Stimulated activated CD4-positive, alpha-beta T cell treated with anti-CD3 and anti-CD28 coated beads, TNF-alpha, amount 100 ng/mL, for 1 hour (primary cell): Measurements from ENCODE around the gene WNT3A.

Experiments used
- DNase-seq, 3 donors: peaks; one replicate each; pipeline ENCODE4 v3.0.0-alpha.2; 2020; ENCODE audit warnings: low read depth in 3 of 3, low spot score in 1 of 3

WNT3A gene

DNA sequence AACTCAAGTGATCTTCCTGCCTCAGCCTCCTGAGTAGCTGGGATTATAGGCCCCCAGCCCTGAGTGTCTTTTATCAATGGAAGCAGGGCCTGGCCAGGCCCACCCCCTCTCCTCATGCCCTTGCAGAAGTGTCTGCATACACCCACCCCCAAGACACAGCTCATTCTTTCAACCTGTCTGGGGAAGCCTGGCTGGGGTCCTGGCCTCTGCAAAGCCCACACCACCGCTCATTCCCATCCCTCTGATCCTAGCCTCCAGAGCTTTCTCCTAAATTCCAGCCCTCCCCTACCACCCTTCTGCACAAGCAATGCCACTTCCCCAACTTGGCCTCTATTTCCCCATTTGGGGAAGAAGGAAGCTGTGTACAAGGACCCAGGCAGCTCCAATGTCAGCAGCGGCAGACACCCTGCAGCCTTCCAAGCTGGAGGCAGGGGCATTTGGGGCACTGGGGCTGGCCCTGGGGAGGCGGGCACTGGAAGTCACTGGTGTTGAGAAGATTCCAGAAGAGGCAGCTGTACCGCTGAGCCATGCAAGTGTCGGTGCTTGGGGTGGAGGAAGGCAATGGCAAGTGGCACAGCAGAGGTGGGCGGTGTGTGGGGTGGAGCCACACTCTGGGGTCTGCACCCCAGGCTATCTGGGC is 42.0 kb downstream of the WNT3A start:
- DNase-seq, result no peak

DNA sequence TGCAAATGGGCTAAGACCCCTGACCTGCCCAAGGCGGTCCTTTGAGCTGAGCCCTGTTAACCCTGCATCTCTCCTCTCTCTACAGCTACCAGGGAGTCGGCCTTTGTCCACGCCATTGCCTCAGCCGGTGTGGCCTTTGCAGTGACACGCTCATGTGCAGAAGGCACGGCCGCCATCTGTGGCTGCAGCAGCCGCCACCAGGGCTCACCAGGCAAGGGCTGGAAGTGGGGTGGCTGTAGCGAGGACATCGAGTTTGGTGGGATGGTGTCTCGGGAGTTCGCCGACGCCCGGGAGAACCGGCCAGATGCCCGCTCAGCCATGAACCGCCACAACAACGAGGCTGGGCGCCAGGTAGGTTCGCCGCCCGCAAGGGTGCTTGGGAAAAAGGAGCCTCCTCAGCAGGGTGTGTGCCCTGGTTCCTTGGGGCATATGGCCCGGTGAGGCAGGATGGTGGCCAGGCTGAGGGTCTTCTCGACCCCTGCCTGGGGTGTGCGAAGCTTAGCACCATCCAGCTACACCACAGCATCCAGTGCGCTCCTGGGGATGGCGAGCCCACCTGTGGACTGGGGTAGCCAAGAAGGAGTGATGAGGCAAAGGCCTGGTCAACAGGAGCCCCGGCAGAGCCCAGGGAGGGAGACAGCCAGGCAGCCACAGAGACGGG is 43.9 kb downstream of the WNT3A start:
- DNase-seq, result no peak

DNA sequence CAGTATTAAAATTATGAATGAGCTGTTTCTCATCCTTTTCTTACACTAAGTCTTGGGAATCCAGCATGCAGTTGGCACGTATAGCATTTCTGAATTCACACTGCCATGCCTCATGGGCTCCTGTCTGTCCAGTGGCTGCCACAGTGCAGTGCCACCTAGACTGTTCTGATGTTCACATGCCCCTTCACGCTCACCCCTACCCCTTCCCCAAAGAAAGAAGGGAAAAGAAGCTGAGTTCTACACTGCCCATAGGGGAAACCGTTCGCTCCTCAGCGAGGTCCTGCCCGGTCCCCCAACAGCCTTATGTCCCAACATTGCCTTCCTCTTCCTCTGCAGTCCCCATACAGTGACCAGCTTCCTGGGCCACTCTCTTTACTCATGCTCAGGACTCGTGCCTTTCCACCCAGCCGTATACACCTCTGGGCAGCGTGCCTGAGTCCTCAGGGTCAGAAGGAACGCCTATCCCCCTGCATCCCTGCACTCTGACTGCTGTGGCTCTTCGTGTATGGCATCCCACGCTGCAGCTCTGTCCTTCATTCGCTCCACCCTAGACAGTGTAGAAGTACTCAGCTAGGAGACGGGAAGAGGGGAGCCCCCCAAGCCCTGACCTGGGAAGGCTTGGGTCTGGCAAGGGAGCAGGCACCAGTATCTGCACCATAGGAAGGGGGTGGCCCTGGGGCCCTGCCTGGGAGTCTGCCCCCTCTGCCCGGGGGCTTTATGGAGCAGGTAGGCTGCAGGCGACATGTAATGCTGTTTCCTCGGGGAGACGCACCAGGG is 51.6 kb downstream of the WNT3A start:
- no peak for DNase-seq

DNA sequence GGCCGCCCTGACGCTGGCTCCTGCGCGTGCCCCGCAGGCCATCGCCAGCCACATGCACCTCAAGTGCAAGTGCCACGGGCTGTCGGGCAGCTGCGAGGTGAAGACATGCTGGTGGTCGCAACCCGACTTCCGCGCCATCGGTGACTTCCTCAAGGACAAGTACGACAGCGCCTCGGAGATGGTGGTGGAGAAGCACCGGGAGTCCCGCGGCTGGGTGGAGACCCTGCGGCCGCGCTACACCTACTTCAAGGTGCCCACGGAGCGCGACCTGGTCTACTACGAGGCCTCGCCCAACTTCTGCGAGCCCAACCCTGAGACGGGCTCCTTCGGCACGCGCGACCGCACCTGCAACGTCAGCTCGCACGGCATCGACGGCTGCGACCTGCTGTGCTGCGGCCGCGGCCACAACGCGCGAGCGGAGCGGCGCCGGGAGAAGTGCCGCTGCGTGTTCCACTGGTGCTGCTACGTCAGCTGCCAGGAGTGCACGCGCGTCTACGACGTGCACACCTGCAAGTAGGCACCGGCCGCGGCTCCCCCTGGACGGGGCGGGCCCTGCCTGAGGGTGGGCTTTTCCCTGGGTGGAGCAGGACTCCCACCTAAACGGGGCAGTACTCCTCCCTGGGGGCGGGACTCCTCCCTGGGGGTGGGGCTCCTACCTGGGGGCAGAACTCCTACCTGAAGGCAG is 52.3 kb downstream of the WNT3A start:
- no peak for DNase-seq

DNA sequence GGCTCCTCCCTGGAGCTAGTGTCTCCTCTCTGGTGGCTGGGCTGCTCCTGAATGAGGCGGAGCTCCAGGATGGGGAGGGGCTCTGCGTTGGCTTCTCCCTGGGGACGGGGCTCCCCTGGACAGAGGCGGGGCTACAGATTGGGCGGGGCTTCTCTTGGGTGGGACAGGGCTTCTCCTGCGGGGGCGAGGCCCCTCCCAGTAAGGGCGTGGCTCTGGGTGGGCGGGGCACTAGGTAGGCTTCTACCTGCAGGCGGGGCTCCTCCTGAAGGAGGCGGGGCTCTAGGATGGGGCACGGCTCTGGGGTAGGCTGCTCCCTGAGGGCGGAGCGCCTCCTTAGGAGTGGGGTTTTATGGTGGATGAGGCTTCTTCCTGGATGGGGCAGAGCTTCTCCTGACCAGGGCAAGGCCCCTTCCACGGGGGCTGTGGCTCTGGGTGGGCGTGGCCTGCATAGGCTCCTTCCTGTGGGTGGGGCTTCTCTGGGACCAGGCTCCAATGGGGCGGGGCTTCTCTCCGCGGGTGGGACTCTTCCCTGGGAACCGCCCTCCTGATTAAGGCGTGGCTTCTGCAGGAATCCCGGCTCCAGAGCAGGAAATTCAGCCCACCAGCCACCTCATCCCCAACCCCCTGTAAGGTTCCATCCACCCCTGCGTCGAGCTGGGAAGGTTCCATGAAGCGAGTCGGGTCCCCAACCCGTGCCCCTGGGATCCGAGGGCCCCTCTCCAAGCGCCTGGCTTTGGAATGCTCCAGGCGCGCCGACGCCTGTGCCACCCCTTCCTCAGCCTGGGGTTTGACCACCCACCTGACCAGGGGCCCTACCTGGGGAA is 53.0 kb downstream of the WNT3A start:
- peak in 2 of 3 donors; percentile 26 to 49 for DNase-seq

DNA sequence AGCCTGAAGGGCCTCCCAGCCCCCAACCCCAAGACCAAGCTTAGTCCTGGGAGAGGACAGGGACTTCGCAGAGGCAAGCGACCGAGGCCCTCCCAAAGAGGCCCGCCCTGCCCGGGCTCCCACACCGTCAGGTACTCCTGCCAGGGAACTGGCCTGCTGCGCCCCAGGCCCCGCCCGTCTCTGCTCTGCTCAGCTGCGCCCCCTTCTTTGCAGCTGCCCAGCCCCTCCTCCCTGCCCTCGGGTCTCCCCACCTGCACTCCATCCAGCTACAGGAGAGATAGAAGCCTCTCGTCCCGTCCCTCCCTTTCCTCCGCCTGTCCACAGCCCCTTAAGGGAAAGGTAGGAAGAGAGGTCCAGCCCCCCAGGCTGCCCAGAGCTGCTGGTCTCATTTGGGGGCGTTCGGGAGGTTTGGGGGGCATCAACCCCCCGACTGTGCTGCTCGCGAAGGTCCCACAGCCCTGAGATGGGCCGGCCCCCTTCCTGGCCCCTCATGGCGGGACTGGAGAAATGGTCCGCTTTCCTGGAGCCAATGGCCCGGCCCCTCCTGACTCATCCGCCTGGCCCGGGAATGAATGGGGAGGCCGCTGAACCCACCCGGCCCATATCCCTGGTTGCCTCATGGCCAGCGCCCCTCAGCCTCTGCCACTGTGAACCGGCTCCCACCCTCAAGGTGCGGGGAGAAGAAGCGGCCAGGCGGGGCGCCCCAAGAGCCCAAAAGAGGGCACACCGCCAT is 53.8 kb downstream of the WNT3A start:
- DNase-seq, result no peak

DNA sequence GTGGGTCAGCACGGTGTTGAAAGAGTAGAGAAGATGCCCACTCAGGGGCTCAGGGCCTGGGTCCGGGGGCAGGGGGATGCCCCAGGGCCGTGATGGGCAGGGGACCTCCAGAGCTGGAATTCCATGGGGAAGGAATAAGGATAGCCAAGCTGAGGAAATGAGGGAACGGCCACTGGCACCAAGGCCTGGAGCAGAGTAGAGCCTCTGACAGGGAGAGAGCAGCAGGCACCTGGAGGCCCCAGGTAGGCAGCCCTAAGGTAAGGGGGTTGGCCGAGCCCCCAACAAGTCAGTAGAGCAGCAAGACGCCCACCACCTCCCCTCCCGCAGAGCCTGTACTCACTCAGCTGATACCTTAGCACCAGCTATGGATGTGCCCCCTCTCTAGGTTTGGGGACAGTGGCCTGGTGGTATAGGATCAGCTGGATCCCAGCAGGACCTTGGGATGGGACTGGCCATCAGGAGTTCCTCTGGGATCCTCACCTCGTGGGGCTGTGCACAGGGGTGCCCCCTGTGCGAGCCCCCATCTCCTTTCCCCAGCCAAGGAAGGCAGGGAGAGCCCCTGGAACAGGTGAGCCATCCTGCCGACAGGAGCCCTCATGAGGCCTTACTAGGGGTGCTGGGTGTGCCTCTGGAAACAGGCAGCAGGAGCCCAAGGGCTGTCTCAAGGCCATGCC is 54.8 kb downstream of the WNT3A start:
- no peak for DNase-seq

DNA sequence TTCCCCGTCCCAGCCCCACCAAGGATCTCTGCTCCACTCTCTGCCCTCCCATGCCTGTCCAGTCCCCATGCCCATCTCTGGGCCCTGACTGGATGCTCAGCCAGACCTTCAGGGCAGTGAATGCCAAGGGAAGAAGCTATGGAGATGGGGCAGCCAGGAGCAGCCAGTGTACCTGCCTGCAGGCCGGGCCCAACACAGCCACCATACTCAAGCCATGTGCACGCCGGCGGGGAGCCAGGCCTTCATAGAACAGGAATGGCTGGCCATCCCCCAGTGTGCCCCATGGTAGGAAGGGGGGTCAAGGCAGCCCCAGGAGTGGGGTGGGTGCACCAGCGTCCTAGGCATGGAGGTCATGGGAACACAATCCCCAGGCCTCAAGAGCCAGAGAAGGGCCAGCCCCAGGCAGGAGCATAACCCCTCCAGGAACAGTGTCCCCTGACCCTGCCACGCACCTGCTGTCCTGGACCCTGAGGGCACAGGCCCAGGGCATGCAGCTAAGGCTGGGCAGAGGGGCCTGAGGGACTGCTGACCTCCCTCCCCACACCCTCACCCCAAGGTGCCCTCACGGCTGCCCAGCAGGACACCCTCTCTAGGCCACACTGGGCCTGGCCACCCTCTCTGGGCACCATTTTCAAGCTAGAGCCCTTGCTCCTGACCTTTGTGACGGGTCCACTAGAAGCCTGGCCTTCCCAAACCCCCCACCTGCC is 55.4 kb downstream of the WNT3A start:
- DNase-seq, result no peak

DNA sequence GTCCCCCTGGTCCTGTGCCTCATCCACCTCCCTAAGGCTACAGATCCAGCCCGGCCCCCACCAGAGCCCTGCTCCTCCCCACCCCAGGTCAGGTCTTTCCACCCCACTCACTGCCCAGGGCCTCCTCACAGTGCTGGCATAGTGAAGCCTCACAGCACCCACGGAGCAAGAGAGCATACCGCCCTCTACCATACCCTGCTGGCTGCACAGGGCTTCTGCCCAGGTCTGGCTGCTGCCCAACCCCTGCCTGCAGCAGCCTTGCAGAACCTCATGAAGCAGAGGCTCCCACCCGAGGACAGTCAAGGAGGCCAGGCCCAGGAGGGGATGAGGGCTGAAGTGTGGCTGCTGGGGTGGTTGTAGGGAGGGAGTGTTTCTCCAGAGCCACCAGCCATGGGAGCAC is 56.0 kb downstream of the WNT3A start:
- no peak for DNase-seq

DNA sequence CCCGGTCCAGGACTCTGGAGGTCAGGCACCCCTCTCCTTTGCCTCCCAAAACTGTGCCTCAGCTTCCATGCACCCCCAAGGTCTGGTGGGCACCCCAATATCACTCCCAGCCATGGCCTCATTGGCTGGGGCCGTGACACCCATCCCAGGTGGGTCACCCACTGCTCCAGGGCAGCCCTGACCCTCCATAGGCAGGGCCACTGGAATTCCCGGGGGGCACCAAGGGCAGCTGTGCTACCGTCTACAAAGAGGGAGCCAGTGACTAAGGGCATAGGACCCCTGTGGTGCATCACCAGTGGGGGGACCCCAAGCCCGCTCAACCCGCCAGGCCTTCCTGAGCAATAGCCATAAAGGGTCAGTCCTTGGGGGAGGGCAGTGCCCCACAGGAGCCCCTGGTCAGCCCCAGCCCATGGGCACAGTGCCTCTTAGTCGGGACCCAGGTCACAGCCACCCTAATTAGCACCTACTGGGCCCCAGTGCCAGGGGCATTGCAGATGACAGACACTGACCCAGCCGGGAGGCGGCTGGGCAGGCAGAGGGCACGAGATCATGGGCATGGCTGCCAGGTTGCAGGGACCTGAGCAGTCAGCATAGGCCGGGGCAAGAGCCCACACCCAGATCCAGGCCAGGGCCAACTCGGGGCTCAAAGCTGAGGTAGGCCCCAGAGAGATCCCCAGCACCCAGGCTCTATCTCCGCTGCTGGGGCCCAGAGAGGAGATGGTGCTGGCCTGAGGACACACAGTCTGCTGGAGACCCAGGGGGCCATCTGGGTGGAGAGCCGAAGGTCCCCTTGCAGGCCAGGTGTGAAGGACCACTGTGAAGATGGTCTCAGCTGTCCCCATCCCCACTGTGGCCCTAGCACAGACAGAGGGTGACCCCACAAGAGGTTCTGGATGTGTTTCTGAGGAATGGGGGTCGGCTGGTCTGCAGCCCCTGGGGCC is 56.7 kb downstream of the WNT3A start:
- no peak for DNase-seq

DNA sequence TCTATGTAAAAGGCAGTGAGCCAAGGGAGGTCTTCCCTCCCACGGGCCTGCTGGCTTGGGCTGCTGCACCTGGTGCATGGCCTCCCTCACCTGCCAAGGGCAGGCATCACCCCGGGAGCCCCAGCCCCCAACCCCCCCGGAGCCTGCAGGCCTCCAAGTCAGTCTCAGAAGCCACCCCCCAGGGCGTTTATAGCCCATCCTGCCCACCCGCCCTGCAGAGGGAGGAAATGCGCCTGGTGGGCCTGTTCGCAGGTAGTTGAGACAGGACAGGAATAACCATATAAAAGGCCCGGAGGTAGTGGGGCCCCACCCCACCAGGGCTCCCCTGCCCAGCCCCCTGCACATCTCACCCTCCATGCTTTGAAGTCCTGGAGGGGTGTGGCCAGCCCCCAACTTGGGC is 57.5 kb downstream of the WNT3A start:
- no peak for DNase-seq

DNA sequence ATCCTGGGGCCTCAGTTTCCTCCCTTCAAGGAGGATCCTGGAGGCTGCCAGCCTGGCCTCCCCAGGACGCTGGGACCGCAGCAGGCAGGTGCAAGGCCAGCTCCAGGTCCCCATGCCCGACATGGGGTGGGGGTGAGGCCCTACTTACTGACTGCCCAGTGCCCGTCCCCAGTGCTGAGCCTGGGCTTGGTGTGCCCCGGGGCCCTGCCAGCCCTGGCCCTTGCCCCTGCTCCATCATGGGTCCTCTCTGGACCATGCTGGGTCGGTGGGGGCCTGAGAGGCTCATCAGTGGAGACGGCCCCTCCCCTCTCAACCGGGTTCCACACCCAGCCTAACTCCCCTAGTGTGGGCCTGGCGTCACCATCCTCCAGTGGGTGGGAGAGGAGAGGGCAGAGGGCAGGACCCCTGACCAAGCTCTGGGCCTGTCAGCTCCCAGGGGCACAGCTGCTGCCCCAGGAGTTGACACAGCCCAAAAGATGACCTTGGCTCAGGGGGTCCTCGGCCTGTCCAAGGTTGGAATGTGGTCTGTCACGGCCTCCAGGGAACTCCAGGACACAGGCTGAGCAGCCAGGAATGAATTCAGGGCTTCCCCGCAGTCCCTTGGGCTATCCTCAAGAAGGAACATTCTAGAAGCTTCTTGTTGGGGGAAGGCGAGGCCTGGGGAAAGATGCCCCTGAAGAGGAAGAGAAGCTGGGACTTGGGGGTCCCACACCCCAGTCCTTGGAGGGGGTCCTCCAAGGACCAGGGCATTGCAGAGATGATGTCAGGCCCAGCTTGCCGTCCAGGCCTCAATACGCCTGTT is 58.1 kb downstream of the WNT3A start:
- DNase-seq, result no peak

DNA sequence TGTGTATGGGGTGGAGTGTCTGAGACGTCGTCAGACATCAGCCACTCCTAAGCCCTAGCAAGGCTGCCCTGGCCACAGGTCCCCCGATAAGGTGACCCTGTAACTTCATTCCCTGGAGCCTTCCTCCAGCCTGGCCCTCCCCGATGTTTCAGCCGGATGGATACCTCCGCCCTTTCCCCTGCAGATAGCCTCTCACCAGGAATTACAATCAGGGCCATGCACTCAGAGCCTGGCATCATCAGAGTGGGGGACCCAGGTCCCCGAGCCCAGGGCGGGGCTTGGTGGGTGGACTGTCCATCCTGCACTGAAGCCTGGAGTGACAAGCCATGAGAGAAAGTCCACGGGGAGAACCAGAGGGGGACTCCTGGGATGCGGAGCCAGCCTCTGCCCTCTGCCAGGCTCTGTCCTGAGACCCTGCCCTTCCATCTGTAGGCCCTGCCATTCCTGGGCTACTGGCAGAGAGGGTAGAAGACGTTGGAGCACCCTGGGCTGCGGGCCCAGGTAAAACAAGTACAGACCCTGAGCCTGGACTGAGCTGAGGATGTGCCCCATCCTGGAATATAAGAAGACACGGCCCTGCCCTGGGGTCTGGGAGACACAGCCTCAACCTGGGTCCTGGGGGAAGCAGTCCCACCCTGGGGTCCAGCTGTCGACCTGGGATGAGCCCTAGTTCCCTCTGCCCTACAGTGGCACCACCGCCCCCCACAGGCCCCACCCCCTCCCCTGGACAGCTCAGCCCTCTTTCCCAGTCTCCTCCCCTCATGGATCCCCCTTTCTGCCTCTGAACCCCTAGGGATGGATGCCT is 58.9 kb downstream of the WNT3A start:
- DNase-seq, result no peak

DNA sequence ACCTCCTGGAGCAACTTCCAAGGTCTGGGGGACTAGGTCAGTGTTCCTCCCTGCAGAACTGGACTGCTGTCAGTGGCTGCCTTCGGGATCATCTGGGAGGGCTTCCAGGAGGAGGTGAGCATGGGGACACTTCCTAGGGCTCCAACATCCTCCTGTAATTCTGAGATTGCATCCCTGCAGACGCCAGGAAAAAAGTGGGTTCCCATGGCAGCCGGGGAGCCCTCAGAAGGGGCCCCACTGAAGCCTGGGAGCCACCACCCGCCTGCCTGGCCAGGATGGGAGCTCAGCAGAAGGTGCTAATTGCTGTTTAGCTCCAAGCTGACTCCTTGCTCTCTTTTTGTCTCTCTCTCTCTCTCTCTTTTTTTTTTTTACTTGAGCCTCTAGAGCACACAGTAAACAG is 59.6 kb downstream of the WNT3A start:
- no peak for DNase-seq

DNA sequence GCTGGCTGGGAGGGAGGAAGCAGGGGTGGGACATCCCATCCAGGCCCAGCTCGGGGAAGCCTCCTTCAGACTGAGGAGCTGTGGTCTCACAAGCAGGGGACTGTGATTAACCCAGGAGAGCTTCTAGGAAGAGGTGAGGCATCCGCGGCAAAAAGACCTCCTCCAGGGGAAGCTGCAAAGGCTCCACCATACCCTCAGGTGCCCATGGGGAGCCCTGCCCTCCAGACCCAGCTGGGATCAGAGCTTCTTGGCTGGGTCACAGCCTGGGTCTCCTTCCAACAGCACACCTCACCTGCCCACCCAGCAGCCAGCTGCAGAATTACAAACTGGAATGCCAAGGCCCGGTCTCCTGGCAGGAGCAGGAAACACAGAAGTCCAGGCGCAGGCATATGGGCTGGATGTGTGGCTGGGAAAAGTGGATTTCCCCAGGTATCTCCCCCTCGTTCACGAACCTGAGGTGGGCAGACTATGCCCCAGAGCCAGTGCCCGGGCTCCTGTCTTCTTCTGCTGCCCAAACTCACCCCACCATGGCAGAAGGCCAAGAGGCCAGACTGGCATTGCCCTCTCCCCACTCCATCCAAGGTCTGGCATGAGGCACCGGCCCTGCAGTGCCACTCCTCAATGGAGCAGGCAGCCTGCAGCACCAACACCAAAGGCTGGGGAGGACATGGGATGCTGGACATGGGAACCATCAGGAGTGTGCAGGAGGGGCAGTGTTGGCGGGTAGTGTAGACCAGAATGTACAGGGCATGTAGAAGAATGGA is 60.3 kb downstream of the WNT3A start:
- DNase-seq, result no peak

DNA sequence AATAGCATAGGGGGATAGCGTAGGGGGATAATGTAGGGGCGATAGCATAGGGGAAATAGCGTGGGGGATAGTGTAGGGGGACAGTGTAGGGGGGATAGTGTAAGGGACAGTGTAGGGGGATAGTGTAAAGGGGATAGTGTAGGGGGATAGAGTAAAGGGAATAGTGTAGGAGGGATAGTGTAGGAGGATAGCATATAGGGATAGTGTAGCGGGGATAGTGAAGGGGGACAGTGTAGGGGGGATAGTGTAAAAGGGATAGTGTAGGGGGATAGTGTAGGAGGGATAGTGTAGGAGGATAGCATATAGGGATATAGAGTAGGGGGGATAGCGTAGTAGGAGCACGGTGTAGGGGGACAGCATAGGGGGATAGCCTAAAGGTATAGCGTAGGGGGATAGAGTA is 61.6 kb downstream of the WNT3A start:
- DNase-seq, result no peak
